ENCODE results near the gene SLC12A4.

GRCh38 chr16:67917852-67918236, 50.6 kb downstream of the SLC12A4 start:
- TF ChIP-seq EZH2 (IDR thresholded peaks at IDR 0.05) (no peak), POLR2AphosphoS5 (IDR thresholded peaks at IDR 0.05; ENCODE audit: borderline replicate concordance, low read depth, low read length) (no peak)
